ENCODE results near the gene LRRC49.

GRCh38 chr15:71083349-71083748 is 190.7 kb downstream of the LRRC49 start:
- TF ChIP-seq CTCF (conservative IDR thresholded peaks at IDR 0.05; ENCODE audit: low read depth, low read length) (no peak), EZH2 (IDR thresholded peaks at IDR 0.05; ENCODE audit: borderline replicate concordance, low read depth, low read length, poor library complexity, severe bottlenecking) (no peak)
